GM04503 (cell line): Measurements from ENCODE around the gene TTC7B.

ENCODE experiments used
- DNase-seq: peaks from one replicate; pipeline ENCODE4 v3.0.0-alpha.2; 2012; ENCODE audit warnings: low read depth

TTC7B gene

DNA sequence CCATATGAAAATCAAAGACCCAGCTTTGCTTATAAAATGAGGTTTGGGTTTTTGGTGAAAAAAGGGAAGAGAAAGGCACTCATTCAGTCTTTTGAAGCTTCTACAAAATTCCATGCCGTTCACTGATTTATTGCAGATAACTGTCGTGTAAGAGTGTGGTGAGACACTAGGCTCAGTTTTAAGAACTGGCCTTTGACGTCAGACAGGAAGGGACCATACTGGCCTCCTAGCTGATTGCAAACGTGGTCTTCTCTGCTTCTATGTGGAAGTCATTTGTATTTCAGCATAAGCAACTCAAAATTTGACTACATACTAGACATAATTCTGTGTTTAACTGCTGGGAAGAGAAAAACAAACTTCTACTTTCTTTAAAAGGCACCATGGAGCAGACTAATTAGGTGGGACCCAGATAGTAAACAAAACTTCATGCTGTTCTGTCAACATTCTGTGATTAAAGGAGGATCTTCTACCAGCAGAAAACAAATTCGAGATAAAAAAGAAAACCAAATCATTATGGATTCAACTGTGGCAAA lies 168.7 kb downstream of the TTC7B start:
- no peak for DNase-seq

DNA sequence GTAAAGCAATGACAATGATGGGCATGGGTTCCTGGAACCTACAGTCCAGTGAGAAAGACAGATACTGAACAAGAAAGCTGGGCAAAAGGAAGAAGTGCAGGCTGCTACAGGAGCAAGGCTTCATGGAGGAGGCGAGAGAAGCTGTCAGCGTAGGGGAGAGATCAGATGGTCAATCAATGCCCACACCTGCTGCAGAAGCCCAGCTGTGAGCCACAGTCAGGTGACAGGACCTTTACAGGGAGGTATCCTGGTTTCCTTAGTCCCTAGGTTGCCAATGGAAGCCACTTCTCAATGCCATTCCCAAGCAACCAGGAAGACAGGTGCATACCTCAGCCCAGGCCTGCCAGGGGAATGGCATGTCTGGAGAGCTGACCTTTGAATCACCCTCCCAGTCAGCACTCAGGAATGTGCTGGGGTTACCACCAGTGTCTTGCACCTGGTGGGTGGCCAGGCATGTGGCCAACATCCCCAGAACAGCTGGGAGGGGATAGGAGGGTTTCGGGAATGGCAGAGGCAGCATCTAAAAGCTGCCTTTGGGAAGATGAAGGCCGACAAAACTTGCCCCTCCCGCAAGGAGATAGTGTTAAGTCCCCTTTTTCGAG lies 170.3 kb downstream of the TTC7B start:
- DNase-seq: no peak

DNA sequence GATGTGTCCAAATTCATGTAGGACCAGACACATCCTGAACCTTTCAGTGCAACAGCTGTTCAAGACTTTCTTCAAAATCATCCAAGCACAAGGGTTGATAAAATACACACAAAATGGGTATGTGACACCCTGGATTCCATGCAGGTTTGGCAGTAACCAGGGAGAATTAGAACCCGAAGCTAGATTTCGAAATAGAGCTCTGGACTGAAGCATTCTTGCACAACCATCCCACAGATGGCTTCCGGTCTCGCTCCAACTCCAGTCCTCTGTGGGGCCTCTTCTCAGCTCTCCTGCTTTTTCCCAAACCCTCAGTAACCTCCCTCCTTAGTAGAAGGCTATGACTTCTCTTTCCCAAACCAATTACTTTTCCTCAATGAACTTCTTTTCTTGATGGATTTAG lies 171.3 kb downstream of the TTC7B start:
- peak; percentile 60 for DNase-seq

DNA sequence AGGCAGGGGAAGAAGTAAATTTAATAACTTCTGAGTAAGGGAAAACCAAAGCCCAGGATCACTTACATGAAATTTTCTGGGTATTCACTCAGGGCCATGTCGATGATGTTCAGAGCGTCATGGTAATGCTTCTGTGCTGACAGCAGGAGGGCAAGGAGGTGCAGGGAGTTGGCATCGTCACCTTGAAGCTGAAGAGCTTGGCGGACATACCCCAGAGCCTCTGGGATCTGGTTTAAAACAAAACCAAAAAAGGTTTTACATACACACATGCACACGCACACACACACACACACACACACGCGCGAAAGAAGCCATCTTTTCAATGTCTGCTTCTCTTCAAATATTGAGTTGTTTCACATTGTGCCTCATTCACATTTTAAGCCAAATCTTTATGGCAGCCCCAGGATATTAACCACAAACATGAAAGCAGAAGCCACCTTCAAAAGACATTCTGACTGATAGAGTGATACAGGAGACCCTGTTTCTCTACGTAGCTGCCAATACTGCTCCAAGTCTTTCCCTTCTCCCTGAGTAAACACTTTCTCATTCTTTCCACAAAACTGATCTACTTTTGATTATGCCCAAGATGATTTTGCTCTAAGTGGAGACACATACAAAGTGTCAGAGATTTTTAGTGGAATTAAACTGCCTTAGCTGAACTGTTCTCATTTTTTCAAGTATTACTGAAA lies 172.1 kb downstream of the TTC7B start:
- no peak for DNase-seq

DNA sequence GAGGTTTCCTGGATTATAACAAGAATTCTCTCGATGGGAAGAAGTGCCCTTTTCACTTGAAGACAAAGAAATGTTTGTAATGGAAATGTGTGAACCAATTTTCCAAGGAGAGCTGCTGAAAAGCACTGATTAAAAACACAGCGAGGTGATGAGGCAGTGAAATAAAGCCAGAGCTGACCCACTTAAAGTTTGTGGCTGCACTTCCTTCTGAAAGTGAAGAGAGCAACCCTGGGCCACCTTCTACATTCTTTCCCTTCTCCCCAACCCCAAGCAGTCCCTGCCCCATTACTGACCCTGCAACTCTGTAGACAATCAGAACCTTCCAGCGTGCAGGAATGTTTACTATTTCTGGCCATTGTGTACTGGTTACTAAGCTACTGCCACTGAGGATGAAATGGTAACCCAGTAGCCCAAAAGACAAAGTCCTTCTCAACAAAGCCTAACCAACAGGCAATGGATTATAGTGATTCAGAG lies 173.9 kb downstream of the TTC7B start:
- DNase-seq: no peak

DNA sequence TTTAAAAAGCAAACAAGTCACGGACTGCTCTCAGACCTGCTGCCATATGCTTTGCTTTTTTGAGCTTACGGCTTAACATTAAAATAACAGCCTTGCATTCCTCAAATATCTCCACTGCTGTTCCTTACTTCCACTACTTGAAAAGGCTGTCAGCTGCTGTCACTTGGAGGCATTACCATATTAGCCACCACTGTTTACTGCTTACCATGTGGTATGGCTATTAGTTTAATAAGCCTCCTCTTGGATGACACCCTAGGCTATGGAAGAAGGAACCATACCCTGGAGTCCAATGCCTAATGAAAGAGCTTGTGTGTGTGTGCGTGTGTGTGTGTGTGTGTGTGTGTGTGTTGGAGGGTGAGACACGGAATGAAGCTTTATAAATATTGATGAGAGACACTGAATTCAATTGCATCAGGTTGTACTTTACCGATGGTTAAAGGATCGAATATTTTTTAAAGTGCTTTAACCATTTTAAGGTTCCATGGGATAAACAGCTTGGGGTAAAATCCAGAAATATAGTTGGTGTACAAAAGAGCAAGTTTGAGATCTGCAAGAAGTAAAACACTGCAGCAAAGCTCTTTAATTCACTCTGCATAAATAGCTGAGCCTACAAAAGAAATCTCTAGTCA lies 174.5 kb downstream of the TTC7B start:
- no peak for DNase-seq

DNA sequence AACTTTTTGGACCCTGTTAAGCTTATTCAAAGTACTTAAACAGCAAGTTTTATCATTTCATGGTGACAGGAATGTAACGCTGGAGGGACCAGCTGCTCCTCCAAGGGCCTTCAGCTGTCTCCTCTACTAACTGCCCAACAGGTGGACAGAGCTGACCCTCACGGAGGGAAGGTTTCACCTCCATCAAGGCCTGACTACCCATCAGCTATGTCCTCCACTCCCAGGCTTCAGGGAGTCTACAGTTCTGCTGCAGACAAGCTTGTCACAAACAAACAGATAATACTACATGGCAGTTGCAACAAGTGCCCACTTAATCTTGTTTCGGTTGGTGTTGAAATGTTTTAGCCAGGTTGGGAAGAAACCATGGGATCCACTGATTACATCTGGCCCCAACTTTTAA lies 175.1 kb downstream of the TTC7B start:
- DNase-seq: no peak

DNA sequence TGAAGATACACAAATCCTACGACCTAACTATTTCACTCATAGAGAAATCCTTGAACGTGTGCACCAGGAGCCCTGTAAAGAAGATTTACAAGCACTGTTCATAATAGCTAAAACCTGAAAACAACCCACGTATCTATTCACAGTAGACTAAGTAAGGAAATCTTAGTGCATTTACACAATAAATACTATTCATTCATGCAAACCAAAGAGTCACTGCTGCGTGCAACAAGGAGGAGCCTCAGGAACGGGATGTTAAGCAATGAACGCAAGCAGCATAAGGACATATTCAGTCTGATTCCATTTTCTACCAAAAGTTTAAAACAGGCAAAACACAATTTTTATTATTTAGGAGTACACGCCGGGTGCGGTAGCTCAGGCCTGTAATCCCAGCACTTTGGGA lies 176.6 kb downstream of the TTC7B start:
- DNase-seq: no peak

DNA sequence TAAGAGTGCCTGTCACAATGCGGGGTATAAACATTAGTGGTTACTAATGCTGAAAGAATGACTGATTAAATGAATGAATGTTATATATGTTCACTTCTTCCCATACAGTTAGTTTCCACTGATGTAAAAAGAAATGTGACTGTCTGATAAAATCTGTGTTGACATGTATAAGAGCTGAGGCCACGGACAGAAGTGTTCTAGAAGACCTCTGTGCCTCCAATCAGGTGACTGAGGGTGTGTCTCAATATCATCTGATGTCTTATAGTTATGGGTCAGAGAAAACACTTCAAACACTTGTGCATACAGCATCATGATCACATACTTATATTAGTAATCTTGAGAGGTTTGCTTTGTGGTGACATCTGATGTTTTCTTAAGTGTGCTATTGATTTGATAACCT lies 183.4 kb downstream of the TTC7B start:
- DNase-seq: no peak

DNA sequence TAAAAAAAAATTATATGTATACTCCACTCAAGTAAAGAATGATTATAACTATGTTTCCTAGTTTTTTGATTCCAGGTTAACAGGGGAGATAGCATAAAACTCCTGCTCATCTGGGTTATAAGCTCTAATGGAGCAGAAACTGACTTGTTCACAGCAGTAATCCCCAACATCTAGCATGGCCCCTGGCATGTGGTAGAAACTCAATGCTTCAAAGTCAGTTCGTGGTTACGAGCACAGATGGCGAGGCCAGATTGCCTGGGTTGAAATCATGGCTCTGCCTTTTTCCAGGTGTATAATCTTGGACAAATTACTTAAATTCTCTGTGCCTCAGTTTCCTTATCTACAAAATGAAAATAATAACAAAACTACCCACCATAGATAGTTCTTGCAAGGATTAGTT lies 183.8 kb downstream of the TTC7B start:
- DNase-seq: no peak

DNA sequence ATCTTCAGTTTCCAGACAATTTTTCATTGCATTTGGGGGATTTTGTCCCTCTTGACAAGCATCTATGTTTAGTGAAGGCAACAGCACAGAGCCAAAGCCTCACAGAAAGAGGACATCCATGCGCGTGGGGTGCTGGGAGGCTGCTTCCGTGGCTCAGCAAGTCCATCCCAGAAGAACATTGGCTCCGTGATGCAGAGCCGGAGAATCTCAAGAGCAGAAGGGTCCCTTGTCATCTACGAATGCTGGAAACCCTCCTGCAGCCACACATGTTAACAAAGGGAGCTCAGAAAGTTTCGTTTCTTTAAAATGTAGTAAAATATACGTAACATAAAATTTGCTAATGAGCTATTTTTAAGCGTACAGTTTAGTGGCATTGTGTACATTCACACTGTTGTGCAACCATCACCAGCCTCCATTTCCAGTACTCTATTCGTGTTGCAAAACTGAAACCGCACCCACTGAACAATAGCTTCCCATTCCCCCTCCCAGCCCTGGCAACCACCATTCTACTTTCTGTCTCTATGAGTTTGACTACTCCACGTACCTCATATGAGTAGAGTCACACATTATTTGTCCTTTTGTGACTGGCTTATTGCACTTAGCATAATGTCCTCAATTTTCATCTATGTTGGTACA lies 185.9 kb downstream of the TTC7B start:
- no peak for DNase-seq

DNA sequence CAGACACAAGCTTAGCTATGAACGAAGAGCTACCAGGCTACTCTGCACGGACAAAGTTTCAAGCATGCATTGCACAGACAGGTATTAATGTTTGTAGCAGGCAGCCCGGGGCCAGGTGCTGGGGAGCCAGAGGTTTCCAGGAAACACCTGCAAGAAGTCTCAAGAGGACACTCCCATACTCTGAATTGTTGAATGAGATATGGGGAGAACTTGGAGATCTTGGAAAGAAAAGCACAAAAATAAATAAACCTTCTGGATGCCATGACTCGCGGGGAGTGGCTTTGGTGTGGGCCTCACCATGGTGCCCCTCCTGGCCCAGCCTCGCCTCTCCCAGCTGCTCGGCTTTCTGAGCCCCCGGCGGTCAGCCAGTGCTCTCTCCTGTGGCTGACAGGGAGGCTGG lies 186.8 kb downstream of the TTC7B start:
- no peak for DNase-seq

DNA sequence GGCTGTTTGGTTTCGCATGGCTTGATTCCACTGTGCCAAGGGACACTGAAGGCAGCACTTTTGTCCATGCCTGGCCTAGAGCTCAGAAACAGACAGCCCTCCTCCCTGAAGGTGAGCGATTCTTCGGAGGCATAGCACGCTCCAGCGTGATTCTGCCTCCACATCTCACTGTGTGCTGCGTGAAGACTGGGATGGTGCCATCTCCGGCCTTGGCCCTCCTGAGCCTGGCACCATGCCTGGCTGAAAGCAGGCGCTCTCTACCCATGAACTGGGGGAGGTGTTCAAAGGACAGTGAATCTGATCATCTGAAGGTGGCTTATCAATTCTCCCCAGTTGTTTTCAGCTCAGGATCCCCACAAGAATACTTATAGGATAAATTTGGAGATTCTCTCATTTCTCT lies 187.4 kb downstream of the TTC7B start:
- DNase-seq: no peak

DNA sequence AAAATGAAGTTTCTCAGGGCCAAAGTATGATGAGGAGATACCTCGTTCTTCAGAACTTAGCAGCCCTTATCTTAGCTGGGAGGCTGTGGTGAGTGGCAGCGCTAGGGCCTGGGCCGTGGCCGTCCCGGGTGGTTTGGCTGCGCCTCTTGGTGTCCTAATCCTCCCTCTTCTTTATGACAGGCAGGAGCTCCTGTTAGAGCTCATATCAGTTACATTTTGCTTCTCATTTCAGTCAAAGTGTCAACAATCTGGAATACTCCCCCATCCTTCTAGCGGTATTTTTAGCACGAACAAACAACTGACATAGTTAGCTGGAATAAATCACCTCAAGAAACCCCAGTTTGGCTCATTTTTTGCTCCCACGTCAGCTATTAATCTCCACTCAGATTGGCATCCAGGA lies 188.8 kb downstream of the TTC7B start:
- DNase-seq: no peak

DNA sequence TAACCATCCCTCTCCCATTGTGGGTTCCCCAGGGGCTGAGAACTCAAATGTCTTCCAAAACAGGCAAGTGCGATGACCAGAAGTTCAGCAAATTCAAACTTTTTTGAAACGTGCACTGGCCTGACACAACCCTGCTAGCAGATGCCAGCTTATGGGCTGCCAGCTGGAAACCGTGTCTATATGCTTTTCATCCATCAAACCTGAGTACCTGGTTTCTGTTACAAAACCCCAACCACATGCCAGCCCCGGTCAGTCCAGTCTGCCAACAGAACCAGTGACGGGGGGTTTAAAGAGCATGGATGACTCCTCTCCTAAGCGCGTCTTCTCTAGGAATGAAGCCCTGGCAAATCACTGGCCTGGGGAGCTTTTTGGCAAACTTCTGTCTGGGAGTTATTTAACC lies 189.7 kb downstream of the TTC7B start:
- DNase-seq: no peak

DNA sequence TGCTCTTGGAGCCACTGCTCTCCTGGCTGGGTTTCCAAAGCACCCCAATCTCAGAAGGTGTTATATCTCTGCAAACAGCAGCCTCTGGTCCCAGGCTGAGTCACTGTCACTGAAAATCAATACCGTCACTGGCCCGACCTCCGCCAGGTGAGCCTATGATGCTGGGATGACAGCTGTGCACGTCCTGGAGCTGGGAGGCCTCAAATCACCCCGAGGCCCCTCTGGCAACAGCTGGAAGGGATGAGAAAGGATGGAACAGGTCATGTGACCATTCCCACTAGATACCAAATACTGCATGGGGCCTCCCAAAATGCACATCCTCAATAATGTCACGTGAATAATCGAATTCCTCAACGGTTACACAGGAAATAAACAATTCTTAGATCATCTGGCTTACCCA lies 190.8 kb downstream of the TTC7B start:
- no peak for DNase-seq

DNA sequence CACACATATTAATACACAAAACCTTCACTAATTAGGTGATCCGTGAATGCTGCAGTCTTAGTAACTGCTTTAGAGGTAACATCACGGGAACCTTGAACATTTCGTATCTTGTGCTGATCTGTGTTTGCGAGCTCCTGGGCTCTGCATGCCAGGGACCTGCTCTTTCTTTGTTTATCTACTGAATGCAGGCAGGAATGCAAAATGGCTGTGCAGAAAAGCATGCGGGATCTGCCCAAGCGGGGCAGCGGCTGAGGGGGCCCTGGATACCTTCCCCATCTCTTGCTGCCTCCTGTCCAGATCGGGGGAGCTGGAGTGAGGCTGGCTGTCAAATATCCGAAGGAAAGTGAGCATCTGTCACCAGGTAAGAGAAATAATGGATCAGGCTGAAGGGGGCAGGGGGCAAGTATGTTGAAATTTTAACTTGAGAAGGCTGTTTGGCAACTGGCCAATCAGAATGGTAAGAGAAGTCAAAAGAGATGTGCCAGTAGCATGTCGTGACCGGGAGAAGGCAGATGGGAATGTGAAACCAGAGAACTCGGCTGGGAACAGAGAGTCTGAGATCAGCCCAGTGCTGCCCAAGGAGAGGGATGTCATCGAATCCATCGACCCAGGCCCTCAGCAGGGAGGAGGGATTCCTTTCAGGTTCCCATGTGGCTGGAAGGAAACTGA lies 191.4 kb downstream of the TTC7B start:
- DNase-seq: no peak

DNA sequence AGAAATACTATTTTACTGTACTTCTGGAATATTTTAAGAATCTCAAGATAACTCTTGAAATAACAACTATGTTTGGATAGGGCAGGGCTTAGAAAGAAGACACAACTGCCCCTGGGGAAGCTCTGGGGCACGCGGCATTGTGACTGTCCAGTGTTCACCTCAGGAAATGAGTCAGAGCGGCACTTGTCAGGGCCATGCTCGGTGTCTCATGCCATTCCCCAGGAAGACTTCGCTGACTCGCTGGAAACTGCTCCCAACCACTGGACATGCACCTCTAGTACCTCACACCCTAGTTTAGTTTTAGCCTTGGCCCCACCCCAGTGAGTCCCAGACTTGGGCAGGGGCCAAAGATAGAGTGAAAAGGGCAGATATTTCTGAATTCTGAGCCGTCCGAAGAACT lies 192.0 kb downstream of the TTC7B start:
- DNase-seq: no peak

DNA sequence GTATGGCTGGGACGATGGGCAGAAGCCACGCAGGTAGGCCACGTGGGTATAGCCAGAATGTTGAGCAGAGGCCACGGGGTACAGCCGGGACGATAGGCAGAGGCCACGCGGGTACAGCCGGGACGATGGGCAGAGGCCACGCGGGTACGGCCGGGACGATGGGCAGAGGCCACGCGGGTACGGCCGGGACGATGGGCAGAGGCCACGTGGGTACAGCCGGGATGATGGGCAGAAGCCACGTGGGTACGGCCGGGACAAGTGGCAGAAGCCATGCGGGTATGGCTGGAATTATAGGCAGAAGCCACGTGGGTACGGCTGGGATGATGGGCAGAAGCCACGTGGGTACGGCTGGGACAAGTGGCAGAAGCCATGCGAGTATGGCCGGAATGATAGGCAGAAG lies 195.0 kb downstream of the TTC7B start:
- no peak for DNase-seq

DNA sequence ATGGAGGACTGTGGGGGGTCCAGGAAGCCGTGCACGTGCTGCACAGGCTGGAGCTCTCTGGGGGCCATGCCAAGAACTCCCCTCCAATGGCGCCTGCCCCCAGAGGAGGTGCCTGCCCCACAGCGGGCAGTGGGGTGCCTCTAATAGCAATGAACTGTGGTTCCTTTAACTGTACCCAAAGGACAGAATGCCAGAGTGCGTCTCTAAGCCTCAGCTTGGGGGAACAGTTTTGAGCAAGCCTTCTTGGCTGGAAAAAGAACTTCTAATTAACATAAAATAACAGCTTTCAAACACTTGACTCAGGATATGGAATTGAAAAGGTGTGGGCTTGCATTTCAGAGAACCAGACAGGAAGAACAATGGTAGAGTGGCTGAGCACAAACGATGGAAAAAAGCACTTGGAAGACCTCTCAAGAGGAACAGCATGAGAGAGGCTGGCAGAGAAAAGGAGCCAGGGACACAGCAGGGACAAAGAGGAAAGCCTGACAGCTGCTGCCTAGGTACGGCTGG lies 195.6 kb downstream of the TTC7B start:
- no peak for DNase-seq

DNA sequence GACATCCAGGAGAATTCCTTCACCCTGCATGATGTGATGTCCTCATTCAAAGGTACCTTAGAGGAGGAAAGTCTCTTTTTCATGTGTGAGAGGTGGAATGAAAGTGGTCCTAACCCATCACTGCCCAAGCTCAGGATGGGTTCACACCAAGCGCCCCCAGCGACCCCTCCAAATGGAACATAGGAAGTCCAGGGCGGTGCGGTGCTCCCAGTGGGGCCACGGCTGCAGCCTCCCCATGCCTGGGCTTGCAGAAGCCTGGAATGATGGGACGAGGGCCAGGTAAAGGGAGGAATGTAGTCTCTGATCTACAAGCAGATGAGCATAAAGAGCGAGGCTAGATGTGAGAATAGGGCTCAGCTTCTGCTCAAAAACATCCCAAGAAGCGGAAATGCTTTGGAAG lies 196.3 kb downstream of the TTC7B start:
- no peak for DNase-seq

DNA sequence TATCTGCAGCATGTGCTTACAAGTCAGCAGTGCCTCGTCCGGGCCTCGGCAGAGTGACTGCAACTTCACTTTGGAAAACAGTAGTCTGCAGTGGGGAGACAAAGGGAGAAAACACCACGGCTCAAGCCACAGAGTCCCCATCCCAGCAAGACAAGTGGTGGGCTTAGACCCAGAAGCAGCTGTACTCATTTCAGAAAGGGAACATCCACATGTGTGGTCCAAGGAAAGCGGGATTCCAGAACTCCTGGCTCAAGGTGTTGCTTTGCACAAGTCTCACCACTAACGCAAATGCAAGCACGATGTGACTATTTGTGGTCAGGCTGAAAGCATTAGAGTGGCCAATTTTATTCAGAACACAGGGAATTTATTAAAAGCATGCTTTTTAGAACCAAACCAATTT lies 198.3 kb downstream of the TTC7B start:
- no peak for DNase-seq
